Trophoblast cell (in vitro differentiated cells and primary cell): Measurements from ENCODE around the gene PRXL2B.

Source experiments
- DNase-seq, 2 donors: peaks; one replicate each; pipeline ENCODE4 v3.0.0-alpha.2; 2016
- H2AFZ ChIP-seq: 2 replicates; pipeline ENCODE4 v1.6.1; 2013; ENCODE audit warnings: low read length, moderate library complexity, mild to moderate bottlenecking; ENCODE audit not compliant: insufficient read depth, poor library complexity
- H2AK5ac ChIP-seq: 2 replicates; pipeline ENCODE4 v1.6.1; 2013; ENCODE audit warnings: mild to moderate bottlenecking, low read length
- H2BK120ac ChIP-seq: 2 replicates; pipeline ENCODE4 v1.6.1; 2013; ENCODE audit warnings: low read length, mild to moderate bottlenecking, moderate library complexity; ENCODE audit not compliant: insufficient read depth, poor library complexity
- H2BK12ac ChIP-seq: 2 replicates; pipeline ENCODE4 v1.6.1; 2013; ENCODE audit warnings: mild to moderate bottlenecking, low read length, moderate library complexity
- H2BK5ac ChIP-seq: 2 replicates; pipeline ENCODE4 v1.6.1; 2013; ENCODE audit warnings: low read length, low read depth, moderate library complexity, mild to moderate bottlenecking; ENCODE audit not compliant: poor library complexity
- H3K14ac ChIP-seq: 2 replicates; pipeline ENCODE4 v1.6.1; 2013; ENCODE audit warnings: mild to moderate bottlenecking, low read length
- H3K18ac ChIP-seq: 2 replicates; pipeline ENCODE4 v1.6.1; 2013; ENCODE audit warnings: mild to moderate bottlenecking, low read length
- H3K23ac ChIP-seq: 2 replicates; pipeline ENCODE4 v1.6.1; 2013; ENCODE audit warnings: low read length
- H3K27ac ChIP-seq: 2 replicates; pipeline ENCODE4 v1.5.1; 2013; ENCODE audit warnings: low read depth, mild to moderate bottlenecking, inconsistent platforms, low read length, moderate library complexity
- H3K27me3 ChIP-seq: 2 replicates; pipeline ENCODE4 v1.6.1; 2013; ENCODE audit warnings: inconsistent platforms, mild to moderate bottlenecking, low read length, moderate library complexity; ENCODE audit not compliant: insufficient read depth
- H3K36me3 ChIP-seq, 2 experiments: 1 replicate in 1 of 2; 2 replicates in 1 of 2; pipeline ENCODE4 v1.6.1; 2013; ENCODE audit warnings: low read length in 2 of 2, mild to moderate bottlenecking in 2 of 2, moderate library complexity in 1 of 2; ENCODE audit not compliant: insufficient read depth in 2 of 2, control insufficient read depth in 1 of 2
- H3K4ac ChIP-seq: 2 replicates; pipeline ENCODE4 v1.6.1; 2013; ENCODE audit warnings: low read depth, mild to moderate bottlenecking, low read length, moderate library complexity
- H3K4me1 ChIP-seq, 2 experiments: 1 replicate in 1 of 2; 2 replicates in 1 of 2; pipeline ENCODE4 v1.6.1; 2013; ENCODE audit warnings: low read length in 2 of 2, mild to moderate bottlenecking in 2 of 2, moderate library complexity in 1 of 2; ENCODE audit not compliant: insufficient read depth in 2 of 2, control insufficient read depth in 1 of 2
- H3K4me2 ChIP-seq: 2 replicates; pipeline ENCODE4 v1.6.1; 2013; ENCODE audit warnings: inconsistent platforms, mild to moderate bottlenecking, low read length, moderate library complexity
- H3K4me3 ChIP-seq: 2 replicates; pipeline ENCODE4 v1.5.1; 2013; ENCODE audit warnings: mild to moderate bottlenecking, low read depth, low read length, inconsistent platforms
- H3K79me1 ChIP-seq: one replicate; pipeline ENCODE4 v1.6.1; 2013; ENCODE audit warnings: low read length
- H3K79me2 ChIP-seq: 2 replicates; pipeline ENCODE4 v1.6.1; 2013; ENCODE audit warnings: low read length, mild to moderate bottlenecking; ENCODE audit not compliant: control insufficient read depth, insufficient read depth, poor library complexity
- H3K9ac ChIP-seq: 2 replicates; pipeline ENCODE4 v1.6.1; 2013; ENCODE audit warnings: mild to moderate bottlenecking, low read length
- H3K9me3 ChIP-seq: 2 replicates; pipeline ENCODE4 v1.6.1; 2013; ENCODE audit warnings: low read depth, mild to moderate bottlenecking, control low read depth, inconsistent platforms, low read length; ENCODE audit not compliant: insufficient read depth
- H4K12ac ChIP-seq: 2 replicates; pipeline ENCODE4 v1.6.1; 2013; ENCODE audit warnings: low read depth, mild to moderate bottlenecking, low read length, moderate library complexity
- H4K8ac ChIP-seq: 2 replicates; pipeline ENCODE4 v1.6.1; 2013; ENCODE audit warnings: low read depth, mild to moderate bottlenecking, low read length, moderate library complexity
- H4K91ac ChIP-seq: one replicate; pipeline ENCODE4 v1.6.1; 2013; ENCODE audit warnings: low read depth, mild to moderate bottlenecking, low read length, moderate library complexity
- WGBS: extraction: QIAGEN DNeasy Blood & Tissue Kit; methylation state at CpG from one replicate; pipeline ENCODE4 v1.1.7; 2013; ENCODE audit warnings: missing lambda C conversion rate; ENCODE audit not compliant: insufficient read length, insufficient coverage; ENCODE audit errors: extremely low coverage; 5-methylcytosine and 5-hydroxymethylcytosine counted together

The PRXL2B gene

DNA sequence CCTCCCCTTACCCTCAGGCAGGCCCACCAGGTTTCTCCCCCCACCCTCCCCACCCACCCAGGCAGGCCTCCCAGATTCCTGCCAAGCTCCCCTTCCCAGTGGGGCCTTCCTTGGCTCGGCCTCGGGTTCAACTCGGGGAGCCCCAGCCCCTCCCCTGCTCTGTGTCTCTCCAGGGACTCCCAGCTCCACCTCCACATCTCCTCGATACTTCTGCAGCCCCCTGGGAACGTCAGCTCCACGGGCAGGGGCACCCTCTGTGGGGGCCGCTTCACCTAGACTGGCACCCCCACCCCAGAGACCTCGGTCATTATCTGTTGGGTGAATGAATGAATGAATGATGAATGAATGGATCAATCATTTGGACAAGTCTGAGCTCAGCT lies 45.5 kb downstream of the PRXL2B start:
- Histone ChIP-seq H3K79me2 (no peaks in the 10 kb centered on the region), H3K27me3 (peaks cover 27% of the 10 kb centered on the region), H3K23ac (no peak overlapping the region), H2BK12ac (no peak overlapping the region), H4K91ac (no peak overlapping the region), H3K27ac (no peak overlapping the region), H4K12ac (no peak overlapping the region), H2AFZ (no peak overlapping the region), H4K8ac (no peak overlapping the region), H2BK5ac (no peak overlapping the region), H3K18ac (no peak overlapping the region), H2BK120ac (no peak overlapping the region), H3K4me3 (no peak overlapping the region), H3K4me1 (no peaks in the 10 kb centered on the region), H3K36me3 (no peaks in the 10 kb centered on the region), H3K79me1 (no peaks in the 10 kb centered on the region), H3K4me2 (no peak overlapping the region), H2AK5ac (no peak overlapping the region), H3K14ac (no peak overlapping the region), H3K9ac (no peak overlapping the region), H3K9me3 (peaks cover 27% of the 10 kb centered on the region), H3K4ac (no peak overlapping the region)
- no peak for DNase-seq
- no CpG with 5 or more reads among the region's 8 CpGs for WGBS

DNA sequence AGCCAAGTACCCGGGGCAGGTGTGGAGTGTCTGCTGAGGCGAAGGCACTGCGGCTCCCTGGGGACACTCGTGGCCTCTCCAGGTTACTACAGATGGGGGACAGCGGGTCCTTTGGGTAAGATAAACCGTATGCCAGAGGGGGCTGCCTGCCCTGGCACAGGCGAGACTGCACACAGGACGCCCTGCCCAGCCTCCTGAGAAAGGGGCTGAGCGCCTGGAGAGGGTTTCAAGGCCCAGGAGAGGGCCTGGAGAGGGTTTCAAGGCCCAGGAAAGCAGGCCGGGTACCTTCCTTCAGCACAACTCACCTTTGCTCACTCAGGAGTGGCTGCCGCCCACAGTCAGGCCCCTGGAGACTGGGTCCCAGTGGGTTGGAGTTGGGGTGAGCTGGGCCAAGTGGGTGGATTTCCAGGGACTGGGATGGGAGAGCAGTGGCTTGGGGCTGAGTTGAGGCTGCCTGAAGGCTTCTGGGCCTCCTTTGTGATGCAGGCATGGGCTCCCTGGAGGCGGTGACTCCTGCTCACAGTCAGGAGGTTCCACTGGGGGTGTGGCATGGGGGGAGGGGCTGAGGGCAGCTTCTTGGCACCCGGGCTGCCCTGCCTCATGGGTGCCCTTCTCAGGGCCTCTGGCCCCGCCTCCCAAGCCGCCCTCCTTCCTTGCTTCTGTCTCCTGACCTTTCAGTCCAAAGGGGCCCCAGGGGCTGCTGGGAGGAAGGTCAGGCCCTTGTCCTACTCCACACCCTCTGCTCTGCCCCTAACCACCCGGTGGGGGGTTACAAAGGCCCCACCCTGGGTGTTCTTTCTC lies 46.2 kb downstream of the PRXL2B start, which contains the start of gene MMEL1:
TSS of gene MMEL1 (minus strand) at position 456 of the 801 bp plus-strand sequence. CDS start 3,532 bp downstream, outside the sequence.
- H3K27ac ChIP-seq: no peak within 1 kb of the TSS
- no peak within 1 kb of the TSS for H3K4me2 ChIP-seq
- WGBS: no CpG with 5 or more reads among the region's 16 CpGs
- no peaks in the 10 kb centered on the region for H3K79me2 ChIP-seq
- H4K8ac ChIP-seq: no peak within 1 kb of the TSS
- H3K79me1 ChIP-seq: no peaks in the 10 kb centered on the region
- no peak within 1 kb of the TSS for H2AK5ac ChIP-seq
- H3K4me1 ChIP-seq: no peaks in the 10 kb centered on the region
- no peak within 1 kb of the TSS for H3K14ac ChIP-seq
- no peak within 1 kb of the TSS for H4K12ac ChIP-seq
- no peak within 1 kb of the TSS for H2BK12ac ChIP-seq
- H3K9me3 ChIP-seq: peaks cover 30% of the 10 kb centered on the region
- no peak within 1 kb of the TSS for H2BK5ac ChIP-seq
- DNase-seq: no peak
- H3K18ac ChIP-seq: no peak within 1 kb of the TSS
- no peaks in the 10 kb centered on the region for H3K36me3 ChIP-seq
- H3K4ac ChIP-seq: no peak within 1 kb of the TSS
- H3K23ac ChIP-seq: no peak within 1 kb of the TSS
- no peak within 1 kb of the TSS for H3K9ac ChIP-seq
- H3K4me3 ChIP-seq: no peak within 1 kb of the TSS
- no peak within 1 kb of the TSS for H2BK120ac ChIP-seq
- no peak within 1 kb of the TSS for H4K91ac ChIP-seq
- H2AFZ ChIP-seq: no peak within 1 kb of the TSS
- peaks cover 24% of the 10 kb centered on the region for H3K27me3 ChIP-seq

DNA sequence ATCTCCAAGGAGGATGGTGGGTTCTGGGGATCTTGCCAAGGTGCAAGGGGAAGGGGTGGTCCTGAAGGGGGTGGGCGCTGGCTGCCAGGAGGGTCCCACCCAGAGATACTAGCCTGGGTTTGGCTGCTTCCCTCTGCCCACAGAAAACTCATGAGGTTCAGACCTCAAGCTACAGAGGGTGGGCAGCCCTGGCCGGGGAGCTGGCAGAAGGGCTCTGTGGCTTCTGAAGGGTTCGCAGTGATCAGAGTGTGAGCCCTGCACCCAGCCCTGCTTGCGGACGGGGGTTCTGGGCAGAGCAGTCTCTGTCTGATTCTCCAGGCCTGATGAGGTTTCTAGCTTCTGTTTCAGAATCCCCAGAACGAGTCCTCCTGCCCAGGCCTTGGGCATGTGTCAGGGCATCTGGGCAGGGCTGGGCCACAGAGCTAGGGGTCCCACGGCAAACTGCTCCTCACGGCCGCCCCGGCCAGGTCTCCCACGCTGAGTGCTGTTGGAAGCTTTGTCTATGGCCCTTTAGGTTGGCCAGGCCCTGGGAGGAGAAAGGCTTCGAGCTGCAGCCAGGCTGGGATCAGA lies 46.9 kb downstream of the PRXL2B start:
- no peak overlapping the region for H3K27ac ChIP-seq
- H2BK120ac ChIP-seq: no peak overlapping the region
- no peak overlapping the region for H3K18ac ChIP-seq
- no peak overlapping the region for H3K4ac ChIP-seq
- H2AFZ ChIP-seq: no peak overlapping the region
- H2AK5ac ChIP-seq: no peak overlapping the region
- no peak overlapping the region for H4K8ac ChIP-seq
- no peaks in the 10 kb centered on the region for H3K79me2 ChIP-seq
- H3K23ac ChIP-seq: no peak overlapping the region
- WGBS: no CpG with 5 or more reads among the region's 12 CpGs
- DNase-seq: no peak
- H3K36me3 ChIP-seq: no peaks in the 10 kb centered on the region
- no peak overlapping the region for H3K4me3 ChIP-seq
- no peak overlapping the region for H3K14ac ChIP-seq
- H4K12ac ChIP-seq: no peak overlapping the region
- no peak overlapping the region for H3K4me2 ChIP-seq
- H3K9ac ChIP-seq: no peak overlapping the region
- H2BK5ac ChIP-seq: no peak overlapping the region
- H3K79me1 ChIP-seq: no peaks in the 10 kb centered on the region
- no peak overlapping the region for H4K91ac ChIP-seq
- H2BK12ac ChIP-seq: no peak overlapping the region
- H3K27me3 ChIP-seq: peaks cover 18% of the 10 kb centered on the region
- no peaks in the 10 kb centered on the region for H3K4me1 ChIP-seq
- H3K9me3 ChIP-seq: peaks cover 25% of the 10 kb centered on the region

DNA sequence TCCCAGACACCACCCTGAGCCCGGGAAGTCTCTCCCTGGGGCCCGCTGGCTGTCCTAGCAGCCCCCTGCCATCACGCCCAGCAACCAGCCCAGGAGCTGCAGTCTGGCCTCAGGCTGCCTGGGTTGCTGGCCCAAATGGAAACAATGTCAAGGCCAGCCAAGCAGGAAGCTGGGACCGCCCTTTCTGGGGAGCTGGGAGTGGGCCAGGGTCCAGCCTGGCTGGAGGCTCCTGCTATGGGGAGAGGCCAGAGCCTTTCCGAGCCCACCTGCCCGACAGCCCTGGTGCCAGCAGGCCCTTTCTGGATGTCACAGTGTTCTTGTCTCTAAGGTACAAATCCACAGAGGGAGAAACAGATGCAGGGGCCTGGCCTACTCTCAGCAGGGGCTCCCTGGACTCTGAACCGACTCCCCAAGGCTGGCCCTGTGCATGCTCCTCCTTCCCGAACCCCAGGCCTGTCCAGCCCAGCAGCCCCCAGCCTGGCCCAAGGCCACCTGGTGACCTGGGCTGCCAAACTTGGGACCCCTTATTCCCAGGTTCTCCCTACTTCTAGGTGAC lies 47.4 kb downstream of the PRXL2B start:
- no peak overlapping the region for H3K9ac ChIP-seq
- no peak overlapping the region for H3K23ac ChIP-seq
- DNase-seq: no peak
- H3K4me1 ChIP-seq: no peaks in the 10 kb centered on the region
- no peaks in the 10 kb centered on the region for H3K36me3 ChIP-seq
- H3K79me2 ChIP-seq: no peaks in the 10 kb centered on the region
- H3K14ac ChIP-seq: no peak overlapping the region
- no peak overlapping the region for H2AFZ ChIP-seq
- no peak overlapping the region for H2BK120ac ChIP-seq
- H4K12ac ChIP-seq: no peak overlapping the region
- H3K4me2 ChIP-seq: no peak overlapping the region
- no peak overlapping the region for H3K27ac ChIP-seq
- H3K79me1 ChIP-seq: no peaks in the 10 kb centered on the region
- no peak overlapping the region for H2AK5ac ChIP-seq
- no peak overlapping the region for H3K4me3 ChIP-seq
- no peak overlapping the region for H3K4ac ChIP-seq
- no peak overlapping the region for H4K91ac ChIP-seq
- H3K18ac ChIP-seq: no peak overlapping the region
- peaks cover 24% of the 10 kb centered on the region for H3K9me3 ChIP-seq
- no CpG with 5 or more reads among the region's 8 CpGs for WGBS
- no peak overlapping the region for H2BK12ac ChIP-seq
- no peak overlapping the region for H4K8ac ChIP-seq
- no peak overlapping the region for H2BK5ac ChIP-seq
- peaks cover 14% of the 10 kb centered on the region for H3K27me3 ChIP-seq
